ENCODE data around the gene MED1. TPM values are rescaled to one million over a fixed set of nuclear protein-coding genes. Genes with fewer than 3 reads are reported as not detected.
A peak's percentile ranks its signal among the peaks of the same experiment; 100 is the strongest.

The MED1 gene
- total and polyA plus RNA-seq, 8 donors, result 4.0 to 16.8 (median 10.0) TPM

DNA sequence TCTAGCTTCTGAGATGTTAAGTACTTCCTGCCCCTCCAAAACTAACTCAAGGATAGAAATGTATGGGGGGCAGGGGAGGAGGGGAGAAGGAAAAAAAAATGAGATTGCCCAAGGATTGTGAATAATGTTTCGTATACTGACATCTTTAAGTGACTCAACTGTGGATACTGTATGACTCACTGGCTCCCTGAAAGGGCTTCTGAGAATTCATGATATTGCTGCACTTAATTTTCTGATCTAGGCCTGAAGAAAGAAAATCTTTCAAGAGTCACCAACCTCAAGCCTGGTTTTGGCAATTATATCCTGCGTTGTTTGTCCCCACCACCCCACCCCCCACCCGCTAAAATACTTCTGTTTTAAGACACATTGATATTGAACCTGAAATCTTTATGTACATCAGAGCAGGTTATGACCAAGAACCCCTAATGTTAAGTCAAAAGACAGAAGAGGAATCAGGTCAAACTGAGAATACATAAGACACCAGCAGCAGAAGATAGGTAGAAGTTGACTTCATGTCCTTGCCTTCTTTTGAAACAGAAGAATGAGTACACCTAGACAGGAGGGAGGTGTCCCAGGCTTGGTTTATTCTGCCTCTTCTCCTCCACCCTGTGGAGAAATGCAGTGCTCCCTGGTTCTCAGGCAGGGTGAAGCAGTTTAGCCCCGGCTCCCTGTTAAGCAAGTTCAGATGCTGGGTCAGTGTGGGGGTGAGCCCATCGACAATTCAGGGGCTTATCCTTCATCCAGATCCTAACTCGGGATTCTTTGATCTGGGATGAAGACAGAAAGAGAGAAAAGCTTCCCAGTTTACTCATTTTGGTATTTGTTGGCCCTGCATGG lies 46.3 kb downstream of the MED1 start:
- intact Hi-C loops (cut with DNase I), result no loop called here
- Histone ChIP-seq H3K27me3 (no peaks in the 10 kb centered on the region), H3K27ac (no peak overlapping the region), H3K9me3 (no peaks in the 10 kb centered on the region), H3K4me1 (peaks cover 0 to 7% (median 6%) of the 10 kb centered on the region in 3 donors), H3K4me3 (no peak overlapping the region), H3K36me3 (peaks cover 6 to 24% (median 13%) of the 10 kb centered on the region in 3 donors)
- no peak for TF ChIP-seq CTCF (IDR thresholded peaks at IDR 0.05)
- no peak for FAIRE-seq
- DNase-seq, result no peak
- 82 to 83% methylated on average over 6 of the region's 6 CpGs for WGBS, 2 donors
- no peak for ATAC-seq

GRCh38 chr17:39402890-39403605 lies 48.0 kb downstream of the MED1 start:
- H3K9me3 ChIP-seq, result no peaks in the 10 kb centered on the region
- no peak for ATAC-seq
- 54 to 61% methylated on average over 22 of the region's 22 CpGs for WGBS, 2 donors

GRCh38 chr17:39402244-39402889 lies 48.7 kb downstream of the MED1 start:
- intact Hi-C loops (cut with DNase I), result no loop called here
- peak overlapping the region; percentile 74 to 99 (median 96) for H3K4me3 ChIP-seq
- 1% methylated on average over 32 to 53 of the region's 53 CpGs for WGBS, 2 donors
- H3K4me1 ChIP-seq, result peaks cover 0 to 14% (median 10%) of the 10 kb centered on the region in 3 donors
- H3K27me3 ChIP-seq, result no peaks in the 10 kb centered on the region
- DNase-seq (peak; percentile 85 to 93 (median 90)), ATAC-seq (peak; percentile 83 to 91 (median 88)), FAIRE-seq (peak; percentile 17)
- peak overlapping the region; percentile 77 to 91 (median 84) for H3K27ac ChIP-seq
- no peaks in the 10 kb centered on the region for H3K9me3 ChIP-seq
- TF ChIP-seq CTCF (IDR thresholded peaks at IDR 0.05), result no peak
- H3K36me3 ChIP-seq, result peaks cover 0 to 2% (median 0%) of the 10 kb centered on the region in 3 donors

More at GRCh38 chr17:39402890-39403605, 48.0 kb downstream of the MED1 start:
- no peak overlapping the region for H3K27ac ChIP-seq
- no peak for FAIRE-seq
- H3K4me1 ChIP-seq, result peaks cover 0 to 14% (median 10%) of the 10 kb centered on the region in 3 donors
- H3K4me3 ChIP-seq, result no peak overlapping the region
- peak in 5 of 6 donors; percentile 3 to 46 (median 20) for DNase-seq
- TF ChIP-seq CTCF (IDR thresholded peaks at IDR 0.05), result no peak
- H3K36me3 ChIP-seq, result peaks cover 0 to 9% (median 0%) of the 10 kb centered on the region in 3 donors
- intact Hi-C loops (cut with DNase I), result no loop called here
- no peaks in the 10 kb centered on the region for H3K27me3 ChIP-seq

- DNase-seq, result peak; percentile 88 to 96 (median 93)
- ATAC-seq, result peak; percentile 89 to 95 (median 92)
- Histone ChIP-seq H3K27ac (peak within 1 kb of the TSS; percentile 77 to 91 (median 84)), H3K9me3 (no peaks in the 10 kb centered on the region), H3K4me1 (peaks cover 0 to 14% (median 10%) of the 10 kb centered on the region in 3 donors), H3K4me3 (peak within 1 kb of the TSS; percentile 74 to 99 (median 96)), H3K27me3 (no peaks in the 10 kb centered on the region), H3K36me3 (no peaks in the 10 kb centered on the region)
- intact Hi-C loops (cut with DNase I), result no loop called here
- no peak for FAIRE-seq
- WGBS, 2 donors, result 0% methylated on average over 63 to 86 of the region's 86 CpGs
- TF ChIP-seq CTCF (IDR thresholded peaks at IDR 0.05), result no peak
Observed at GRCh38 chr17:39401412-39402243, 49.4 kb downstream of the MED1 start, which contains the start of gene FBXL20. FBXL20 (minus strand) TSS chr17:39401626; CDS start chr17:39401402, 224 bp downstream.
